ENCODE measurements around the gene BACH2. TPM values are rescaled to one million over a fixed set of nuclear protein-coding genes. Genes with fewer than 3 reads are reported as not detected.

The BACH2 gene
- total RNA-seq, 1 donor from 2014 or later, result 90.4 TPM

DNA sequence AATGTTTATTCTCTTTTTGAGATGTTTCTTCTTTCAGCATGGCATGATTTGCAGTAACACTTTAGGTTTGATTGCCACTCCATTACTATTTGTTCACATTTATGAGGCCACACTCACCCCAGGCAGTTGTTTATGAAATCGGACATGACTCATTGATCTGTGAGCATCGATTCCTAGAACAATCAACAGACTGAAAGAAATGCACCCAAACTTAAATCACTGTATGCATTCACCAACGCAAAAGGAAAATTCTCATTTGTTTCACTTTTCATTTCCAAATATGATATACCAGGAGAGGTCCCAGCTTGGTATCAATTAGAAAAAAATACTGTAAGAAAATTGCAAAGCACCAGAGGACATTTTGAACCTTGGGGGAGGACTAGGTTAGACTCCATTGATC, 407.8 kb downstream of the BACH2 start:
- intact Hi-C loops (cut with micrococcal nuclease), result no loop called here
- Mint-ChIP-seq H3K27ac (no peak overlapping the region), H3K36me3 (ENCODE audit: low read depth) (no peaks in the 10 kb centered on the region), H3K27me3 (peaks cover 22% of the 10 kb centered on the region), H3K9me3 (no peaks in the 10 kb centered on the region), H3K4me1 (peaks cover 11% of the 10 kb centered on the region), H3K4me3 (no peak overlapping the region)
- TF ChIP-seq, protein P1, sequence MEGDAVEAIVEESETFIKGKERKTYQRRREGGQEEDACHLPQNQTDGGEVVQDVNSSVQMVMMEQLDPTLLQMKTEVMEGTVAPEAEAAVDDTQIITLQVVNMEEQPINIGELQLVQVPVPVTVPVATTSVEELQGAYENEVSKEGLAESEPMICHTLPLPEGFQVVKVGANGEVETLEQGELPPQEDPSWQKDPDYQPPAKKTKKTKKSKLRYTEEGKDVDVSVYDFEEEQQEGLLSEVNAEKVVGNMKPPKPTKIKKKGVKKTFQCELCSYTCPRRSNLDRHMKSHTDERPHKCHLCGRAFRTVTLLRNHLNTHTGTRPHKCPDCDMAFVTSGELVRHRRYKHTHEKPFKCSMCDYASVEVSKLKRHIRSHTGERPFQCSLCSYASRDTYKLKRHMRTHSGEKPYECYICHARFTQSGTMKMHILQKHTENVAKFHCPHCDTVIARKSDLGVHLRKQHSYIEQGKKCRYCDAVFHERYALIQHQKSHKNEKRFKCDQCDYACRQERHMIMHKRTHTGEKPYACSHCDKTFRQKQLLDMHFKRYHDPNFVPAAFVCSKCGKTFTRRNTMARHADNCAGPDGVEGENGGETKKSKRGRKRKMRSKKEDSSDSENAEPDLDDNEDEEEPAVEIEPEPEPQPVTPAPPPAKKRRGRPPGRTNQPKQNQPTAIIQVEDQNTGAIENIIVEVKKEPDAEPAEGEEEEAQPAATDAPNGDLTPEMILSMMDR (IDR thresholded peaks at IDR 0.05), result no peak
- ChIA-PET CTCF (no interaction called here), POLR2A (no interaction called here)
- ATAC-seq (ENCODE audit: low read depth) (no peak), DNase-seq (no peak)

DNA sequence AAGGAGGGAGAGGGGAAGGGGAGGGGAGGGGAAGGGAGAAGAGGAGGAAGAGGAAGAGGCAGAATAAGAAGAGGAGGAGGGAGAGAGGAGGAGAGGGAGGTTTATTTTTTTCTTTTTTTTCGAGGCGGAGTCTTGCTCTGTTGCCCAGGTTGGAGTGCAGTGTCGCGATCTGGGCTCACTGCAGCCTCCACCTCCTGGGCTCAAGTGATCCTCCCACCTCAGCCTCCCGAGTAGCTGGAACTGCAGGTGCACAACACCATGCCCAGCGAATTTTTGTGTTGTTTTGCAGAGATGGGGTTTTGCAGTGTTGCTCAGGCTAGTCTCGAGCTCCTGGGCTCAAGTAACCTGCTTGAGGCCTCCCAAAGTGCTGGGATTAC, 408.5 kb downstream of the BACH2 start:
- TF ChIP-seq, protein P1 (IDR thresholded peaks at IDR 0.05), result no peak
- Mint-ChIP-seq H3K27ac (no peak overlapping the region), H3K4me3 (no peak overlapping the region), H3K27me3 (peaks cover 15% of the 10 kb centered on the region), H3K4me1 (peaks cover 11% of the 10 kb centered on the region), H3K36me3 (ENCODE audit: low read depth) (no peaks in the 10 kb centered on the region), H3K9me3 (no peaks in the 10 kb centered on the region)
- CTCF ChIA-PET, result no interaction called here
- ATAC-seq (ENCODE audit: low read depth), result no peak
- POLR2A ChIA-PET, result no interaction called here
- intact Hi-C loops (cut with micrococcal nuclease), result no loop called here
- no peak for DNase-seq

DNA sequence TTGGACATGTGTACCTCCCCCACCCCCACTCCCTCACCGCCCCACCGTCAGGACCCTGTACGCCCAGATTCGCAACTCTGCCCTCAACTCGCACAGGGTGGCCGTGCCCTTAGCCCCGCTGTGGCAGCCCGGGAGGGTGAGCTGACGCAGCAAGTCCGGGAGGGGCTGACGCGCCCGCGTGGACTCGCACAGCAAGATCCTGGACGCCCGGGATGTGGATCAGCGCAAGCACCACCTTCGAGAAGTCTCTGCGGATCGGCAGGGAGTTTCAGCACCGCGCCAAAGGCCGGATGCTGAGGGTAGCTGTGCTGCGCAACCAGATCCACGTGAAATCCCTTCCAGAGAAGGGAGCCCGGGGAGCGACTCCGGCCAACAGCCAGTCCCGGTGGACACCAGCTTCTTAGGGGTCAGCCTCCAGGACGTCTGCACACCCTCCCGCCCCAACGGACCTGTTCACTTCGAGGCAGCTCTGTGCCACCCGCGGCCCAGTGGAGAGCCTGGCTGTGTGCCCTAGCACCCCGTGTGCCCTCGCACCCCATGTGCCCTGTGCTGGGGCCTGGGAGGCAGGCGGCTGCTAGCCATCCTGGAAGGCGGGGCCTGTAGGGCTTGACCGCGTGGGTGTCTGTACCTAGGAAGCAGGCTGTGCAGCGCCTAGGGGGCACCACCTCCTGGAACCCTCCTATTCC, 409.0 kb downstream of the BACH2 start:
- DNase-seq, result peak; percentile 15
- ChIA-PET POLR2A (interaction anchor here (0.7 kb wide), 1 partner anchor 64 kb away, joined by 5 read pairs; no protein-coding TSS in a partner anchor), CTCF (no interaction called here)
- TF ChIP-seq, protein P1 (IDR thresholded peaks at IDR 0.05), result no peak
- no peaks in the 10 kb centered on the region for H3K36me3 Mint-ChIP-seq (ENCODE audit: low read depth)
- intact Hi-C loops (cut with micrococcal nuclease), result loop anchor here (2.0 kb wide), 1 partner anchor 13 kb away; no protein-coding TSS in a partner anchor
- ATAC-seq (ENCODE audit: low read depth), result no peak
- no peaks in the 10 kb centered on the region for H3K9me3 Mint-ChIP-seq
- H3K27me3 Mint-ChIP-seq, result peaks cover 13% of the 10 kb centered on the region
- no peak overlapping the region for H3K27ac Mint-ChIP-seq
- no peak overlapping the region for H3K4me3 Mint-ChIP-seq
- H3K4me1 Mint-ChIP-seq, result peaks cover 11% of the 10 kb centered on the region

DNA sequence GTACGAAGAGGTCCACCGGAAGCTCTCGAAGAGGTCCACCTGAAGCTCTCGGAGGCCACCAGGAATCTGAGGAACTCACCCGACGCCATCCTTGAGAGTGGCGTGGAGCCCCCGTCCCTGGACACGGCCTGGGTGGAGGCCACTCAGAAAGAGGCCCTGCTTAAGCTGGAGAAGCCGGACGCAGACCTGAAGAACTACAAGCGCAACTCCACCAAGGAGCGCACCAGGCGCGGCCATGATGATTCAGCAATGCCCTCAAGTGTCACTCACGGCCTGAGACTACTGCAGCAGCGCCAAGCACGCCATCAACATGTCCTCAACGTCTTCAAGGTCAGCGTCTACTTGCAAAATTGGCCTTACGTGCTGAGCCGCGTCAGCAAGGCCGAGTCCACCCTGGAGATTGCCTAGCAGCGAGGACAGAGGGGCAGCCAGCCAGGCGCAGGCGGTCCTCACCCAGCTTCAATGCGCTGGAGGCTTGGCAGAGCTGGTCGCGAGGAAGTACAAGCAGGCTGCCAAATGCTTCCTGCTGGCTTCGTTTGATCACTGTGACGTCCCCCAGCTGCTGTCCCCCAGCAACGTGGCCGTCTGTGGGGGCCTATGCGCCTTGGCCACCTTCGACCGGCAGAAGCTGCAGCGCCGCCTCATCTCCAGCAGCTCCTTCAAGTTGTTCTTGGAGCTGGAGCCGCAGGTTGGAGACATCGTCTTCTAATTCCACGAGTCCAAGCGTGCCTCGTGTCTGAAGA, 410.1 kb downstream of the BACH2 start:
- H3K27ac Mint-ChIP-seq, result no peak overlapping the region
- no peaks in the 10 kb centered on the region for H3K9me3 Mint-ChIP-seq
- POLR2A ChIA-PET, result no interaction called here
- CTCF ChIA-PET, result no interaction called here
- no peaks in the 10 kb centered on the region for H3K36me3 Mint-ChIP-seq (ENCODE audit: low read depth)
- H3K4me1 Mint-ChIP-seq, result peaks cover 7% of the 10 kb centered on the region
- H3K27me3 Mint-ChIP-seq, result peaks cover 10% of the 10 kb centered on the region
- no peak for ATAC-seq (ENCODE audit: low read depth)
- TF ChIP-seq, protein P1 (IDR thresholded peaks at IDR 0.05), result no peak
- intact Hi-C loops (cut with micrococcal nuclease), result loop anchor here (2.0 kb wide), 1 partner anchor 14 kb away; no protein-coding TSS in a partner anchor
- no peak overlapping the region for H3K4me3 Mint-ChIP-seq
- DNase-seq, result no peak
